Measurements from ENCODE around the gene LMF1. TPM values are rescaled to one million over a fixed set of nuclear protein-coding genes. Genes with fewer than 3 reads are reported as not detected.

The LMF1 gene
- polyA plus RNA-seq, 1 donor from 2014 or later, result 16.2 TPM

GRCh38 chr16:842711-843560 is 127.8 kb downstream of the LMF1 start:
- no peak for TF ChIP-seq REST (IDR thresholded peaks at IDR 0.05; ENCODE audit: borderline replicate concordance)
- TF ChIP-seq TAF1 (IDR thresholded peaks at IDR 0.05; ENCODE audit: low read depth), result no peak
- no peak for TF ChIP-seq MXI1 (conservative IDR thresholded peaks at IDR 0.05; ENCODE audit: poor library complexity, severe bottlenecking)
- TF ChIP-seq SMC3 (conservative IDR thresholded peaks at IDR 0.05; ENCODE audit: poor library complexity), result no peak
- TF ChIP-seq POLR2AphosphoS5 (IDR thresholded peaks at IDR 0.05), result no peak
- TF ChIP-seq EZH2 (IDR thresholded peaks at IDR 0.05; ENCODE audit: borderline replicate concordance, insufficient read depth, low read length, poor library complexity, severe bottlenecking), result no peak
- no peak for TF ChIP-seq EP300 (conservative IDR thresholded peaks at IDR 0.05; ENCODE audit: poor library complexity, severe bottlenecking)
- TF ChIP-seq RAD21 (conservative IDR thresholded peaks at IDR 0.05), result no peak
- no peak for TF ChIP-seq CTCF (IDR thresholded peaks at IDR 0.05; ENCODE audit: poor library complexity, severe bottlenecking)
- H3K27me3 ChIP-seq (ENCODE audit: insufficient read depth, low read depth, low read length), result no peaks in the 10 kb centered on the region
- H3K9ac ChIP-seq (ENCODE audit: low read length), result no peak overlapping the region
- peaks cover 4% of the 10 kb centered on the region for H3K9me3 ChIP-seq (ENCODE audit: low read length)
- H3K4me3 ChIP-seq (ENCODE audit: low read length), result no peak overlapping the region
- no peaks in the 10 kb centered on the region for H3K36me3 ChIP-seq (ENCODE audit: insufficient read depth, low read length)
- no peak overlapping the region for H3K4me2 ChIP-seq (ENCODE audit: low read length)
- H3F3A ChIP-seq (ENCODE audit: insufficient read depth, low read length, poor library complexity, severe bottlenecking), result no peaks in the 10 kb centered on the region
- H3K27ac ChIP-seq (ENCODE audit: low read length), result no peak overlapping the region
- H2AFZ ChIP-seq (ENCODE audit: low read depth, low read length), result no peak overlapping the region
- H3K9me2 ChIP-seq (ENCODE audit: insufficient read depth, low read length), result no peaks in the 10 kb centered on the region
- H4K20me1 ChIP-seq (ENCODE audit: insufficient read depth), result no peaks in the 10 kb centered on the region
- H3K79me2 ChIP-seq (replicated peaks; ENCODE audit: insufficient read depth, low read length), result no peaks in the 10 kb centered on the region

- no peak overlapping the region for H3K4me2 ChIP-seq (ENCODE audit: low read length)
- no peak overlapping the region for H3K9ac ChIP-seq (ENCODE audit: low read length)
- H3K27me3 ChIP-seq (ENCODE audit: insufficient read depth, low read depth, low read length), result no peaks in the 10 kb centered on the region
- no peaks in the 10 kb centered on the region for H3K9me2 ChIP-seq (ENCODE audit: insufficient read depth, low read length)
- no peak overlapping the region for H3K27ac ChIP-seq (ENCODE audit: low read length)
- no peaks in the 10 kb centered on the region for H3K9me3 ChIP-seq (ENCODE audit: low read length)
- no peak overlapping the region for H2AFZ ChIP-seq (ENCODE audit: low read depth, low read length)
- no peaks in the 10 kb centered on the region for H4K20me1 ChIP-seq (ENCODE audit: insufficient read depth)
- no peaks in the 10 kb centered on the region for H3K36me3 ChIP-seq (ENCODE audit: insufficient read depth, low read length)
- no peak for TF ChIP-seq RAD21 (conservative IDR thresholded peaks at IDR 0.05)
- TF ChIP-seq POLR2AphosphoS5 (IDR thresholded peaks at IDR 0.05), result no peak
- no peak for TF ChIP-seq SMC3 (conservative IDR thresholded peaks at IDR 0.05; ENCODE audit: poor library complexity)
- TF ChIP-seq CTCF (IDR thresholded peaks at IDR 0.05; ENCODE audit: poor library complexity, severe bottlenecking), result no peak
- no peak for TF ChIP-seq TAF1 (IDR thresholded peaks at IDR 0.05; ENCODE audit: low read depth)
- no peak for TF ChIP-seq REST (IDR thresholded peaks at IDR 0.05; ENCODE audit: borderline replicate concordance)
- no peak for TF ChIP-seq EZH2 (IDR thresholded peaks at IDR 0.05; ENCODE audit: borderline replicate concordance, insufficient read depth, low read length, poor library complexity, severe bottlenecking)
- no peak for TF ChIP-seq MXI1 (conservative IDR thresholded peaks at IDR 0.05; ENCODE audit: poor library complexity, severe bottlenecking)
- no peak for TF ChIP-seq EP300 (conservative IDR thresholded peaks at IDR 0.05; ENCODE audit: poor library complexity, severe bottlenecking)
- no peaks in the 10 kb centered on the region for H3F3A ChIP-seq (ENCODE audit: insufficient read depth, low read length, poor library complexity, severe bottlenecking)
- H3K4me3 ChIP-seq (ENCODE audit: low read length), result no peak overlapping the region
- no peaks in the 10 kb centered on the region for H3K79me2 ChIP-seq (replicated peaks; ENCODE audit: insufficient read depth, low read length)
These were observed 128.7 kb downstream of the LMF1 start for GRCh38 chr16:842061-842476.

Data from neural cell (in vitro differentiated cells).